OCI-LY3 (cell line): ENCODE results near the gene TMEM129.

Experiments used
- EZH2phosphoT487 ChIP-seq: fragments of 200-600 bp; shearing (Covaris generic); IDR thresholded peaks from 2 replicates; pipeline ENCODE4 v1.6.1; 2018; ENCODE audit warnings: antibody characterized with exemption, mixed run types, low read depth
- TF ChIP-seq, protein P1 (sequence below): fragments of 200-600, 300-600 bp; sonication (generic); IDR thresholded peaks from 2 replicates; pipeline ENCODE4 v1.5.1; 2014; ENCODE audit warnings: antibody characterized with exemption, low read length, low read depth

DNA sequence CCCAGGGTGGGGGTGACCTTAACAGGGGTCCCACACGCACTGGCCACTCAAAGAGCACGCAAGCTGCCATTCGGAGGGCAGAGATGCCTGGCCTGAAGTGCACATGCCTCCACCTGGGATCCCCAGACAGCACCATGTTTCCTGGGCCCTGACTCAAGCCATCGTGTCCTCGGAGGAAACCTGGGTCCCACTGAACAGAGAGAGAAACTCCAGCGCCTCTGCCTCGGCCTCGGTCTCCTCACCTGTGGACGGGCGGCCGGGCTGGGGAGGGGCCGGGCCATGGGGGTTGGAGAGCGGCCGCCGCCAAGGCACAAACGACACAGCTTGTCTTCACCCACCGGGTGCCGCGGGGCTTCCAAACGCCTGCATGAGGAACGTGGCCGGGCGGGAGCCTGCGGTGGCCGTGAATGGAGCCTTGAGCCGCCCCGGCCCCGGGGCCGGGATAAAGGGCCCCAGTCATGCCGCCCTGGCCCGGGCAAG is 42.0 kb upstream of the TMEM129 start:
- TF ChIP-seq, protein P1, sequence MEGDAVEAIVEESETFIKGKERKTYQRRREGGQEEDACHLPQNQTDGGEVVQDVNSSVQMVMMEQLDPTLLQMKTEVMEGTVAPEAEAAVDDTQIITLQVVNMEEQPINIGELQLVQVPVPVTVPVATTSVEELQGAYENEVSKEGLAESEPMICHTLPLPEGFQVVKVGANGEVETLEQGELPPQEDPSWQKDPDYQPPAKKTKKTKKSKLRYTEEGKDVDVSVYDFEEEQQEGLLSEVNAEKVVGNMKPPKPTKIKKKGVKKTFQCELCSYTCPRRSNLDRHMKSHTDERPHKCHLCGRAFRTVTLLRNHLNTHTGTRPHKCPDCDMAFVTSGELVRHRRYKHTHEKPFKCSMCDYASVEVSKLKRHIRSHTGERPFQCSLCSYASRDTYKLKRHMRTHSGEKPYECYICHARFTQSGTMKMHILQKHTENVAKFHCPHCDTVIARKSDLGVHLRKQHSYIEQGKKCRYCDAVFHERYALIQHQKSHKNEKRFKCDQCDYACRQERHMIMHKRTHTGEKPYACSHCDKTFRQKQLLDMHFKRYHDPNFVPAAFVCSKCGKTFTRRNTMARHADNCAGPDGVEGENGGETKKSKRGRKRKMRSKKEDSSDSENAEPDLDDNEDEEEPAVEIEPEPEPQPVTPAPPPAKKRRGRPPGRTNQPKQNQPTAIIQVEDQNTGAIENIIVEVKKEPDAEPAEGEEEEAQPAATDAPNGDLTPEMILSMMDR = no peak
- no peak for TF ChIP-seq EZH2phosphoT487
